Measurements from ENCODE around the gene ZBED3. TPM values are rescaled to one million over a fixed set of nuclear protein-coding genes. Genes with fewer than 3 reads are reported as not detected.

Gene ZBED3
- total and polyA plus RNA-seq, 2 donors (not counting 3 experiments of a cell fraction or from before 2014, with no cell fraction given) = 11.8 to 15.9 TPM

GRCh38 chr5:77104813-77105212 lies 17.7 kb upstream of the ZBED3 start:
- Histone ChIP-seq H4K20me1 (replicated peaks; ENCODE audit: control insufficient read depth, extremely low read depth, insufficient read depth, low read length) (no peaks in the 10 kb centered on the region), H3K4me1 (ENCODE audit: control insufficient read depth, extremely low read depth, insufficient read depth, low read length) (no peaks in the 10 kb centered on the region), H3K36me3 (ENCODE audit: control insufficient read depth in 2 of 2, extremely low read depth in 1 of 2, insufficient read depth in 2 of 2, low read length in 2 of 2) (peaks cover 0 to 2% of the 10 kb centered on the region in 2 experiments), H3K4me3 (replicated peaks in 1 of 3; ENCODE audit: insufficient read depth in 1 of 3, low read depth in 1 of 3, low read length in 3 of 3) (no peak overlapping the region), H3K4me2 (ENCODE audit: insufficient read depth, low read length) (no peak overlapping the region), H3K9me1 (replicated peaks; ENCODE audit: control insufficient read depth, extremely low read depth, insufficient read depth, low read length) (no peaks in the 10 kb centered on the region), H3K27me3 (ENCODE audit: control insufficient read depth in 2 of 2, insufficient read depth in 2 of 2, low read length in 2 of 2) (no peaks in the 10 kb centered on the region), H3K79me2 (ENCODE audit: control insufficient read depth, insufficient read depth, low read length) (no peaks in the 10 kb centered on the region), H3K9me3 (replicated peaks; ENCODE audit: control insufficient read depth, insufficient read depth, low read length) (no peaks in the 10 kb centered on the region), H3K27ac (ENCODE audit: insufficient read depth, low read depth, low read length) (no peak overlapping the region), H3K9ac (replicated peaks; ENCODE audit: extremely low read depth, insufficient read depth, low read length) (no peak overlapping the region), H2AFZ (ENCODE audit: low read depth, low read length) (no peak overlapping the region)
- intact Hi-C loops (cut with micrococcal nuclease) (no loop called here), dilution Hi-C loops (cut with MboI; ENCODE audit: extremely low pct_ligation_motif_present, low sequenced_read_pairs) (no loop called here)
- FAIRE-seq (no peak), DNase-seq (ENCODE audit: low read depth, low spot score) (no peak)
- ChIA-PET CTCF (interaction anchor here (1.0 kb wide), 1 partner anchor 28 kb away, joined by 3 read pairs; no protein-coding TSS in a partner anchor), POLR2A (no interaction called here)
- TF ChIP-seq GATA2 (IDR thresholded peaks at IDR 0.05; ENCODE audit: insufficient read depth, insufficient read length, low read depth, low read length) (no peak), POLR2A (IDR thresholded peaks at IDR 0.05; ENCODE audit: low read depth, low read length) (no peak), EZH2 (IDR thresholded peaks at IDR 0.05; ENCODE audit: borderline replicate concordance, low read depth, low read length, severe bottlenecking) (no peak), MAX (IDR thresholded peaks at IDR 0.05; ENCODE audit: insufficient read depth, insufficient read length) (no peak), MYC (IDR thresholded peaks at IDR 0.05; ENCODE audit: low read depth, low read length) (no peak), JUN (IDR thresholded peaks at IDR 0.05; ENCODE audit: borderline replicate concordance, insufficient read depth, insufficient read length, low read depth) (no peak), CTCF (IDR thresholded peaks at IDR 0.05; ENCODE audit: extremely low read depth in 1 of 2, insufficient read depth in 1 of 2, low read depth in 1 of 2, low read length in 2 of 2) (no peak)
- BruUV-seq (replicated peaks) = no TSS peak

Data from endothelial cell of umbilical vein (primary cell).